Measurements from ENCODE around the gene ZNF492.

ZNF492 gene

DNA sequence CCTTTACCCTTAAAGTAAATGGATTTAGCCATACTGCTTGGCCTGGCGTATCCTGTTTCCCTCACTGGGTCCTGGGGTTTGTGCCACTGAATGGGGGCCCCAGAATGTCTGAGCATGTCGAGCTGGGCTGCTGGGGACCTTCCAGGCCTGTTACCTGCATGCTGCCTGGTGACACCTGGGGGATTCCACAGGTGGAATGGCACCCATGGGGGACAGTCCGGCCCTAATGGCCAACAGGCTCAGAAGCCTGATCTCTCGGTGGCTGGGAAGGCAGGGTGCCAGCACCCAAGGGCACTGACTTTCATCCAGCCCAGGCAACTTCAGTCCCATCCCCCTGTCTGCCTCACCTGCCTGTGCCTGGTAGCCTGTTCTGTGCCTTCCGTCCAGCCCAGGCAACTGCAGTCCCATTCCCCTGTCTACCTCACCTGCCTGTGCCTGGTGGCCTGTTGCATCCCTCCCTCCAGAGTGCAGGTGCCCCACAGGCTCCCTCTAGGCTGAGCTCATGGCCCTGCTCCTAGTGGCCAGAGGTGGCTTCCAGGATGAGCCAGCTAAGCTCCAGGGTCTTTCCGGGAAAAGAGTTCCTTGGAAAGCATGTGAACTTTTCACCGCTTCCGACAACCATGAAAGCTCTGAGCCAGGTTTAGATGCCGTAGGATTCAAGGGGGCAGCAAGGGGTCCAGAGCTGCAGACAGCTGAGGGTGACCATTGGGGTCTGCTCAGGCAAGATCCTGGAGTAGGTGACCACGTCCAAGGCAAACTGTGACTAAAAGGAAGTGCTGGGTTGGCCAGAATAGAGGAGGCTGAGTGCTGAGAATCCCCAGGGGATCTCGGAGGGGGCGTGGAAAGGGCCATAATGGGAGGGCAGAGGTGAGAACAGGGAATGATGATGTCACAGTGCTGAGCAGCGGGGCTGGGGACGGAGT is 30.3 kb upstream of the ZNF492 start:
- Histone ChIP-seq H3K4me2 (ENCODE audit: low read depth, low read length) (no peak overlapping the region), H3K4me1 (ENCODE audit: low read length) (no peaks in the 10 kb centered on the region), H3K4me3 (ENCODE audit: low read length) (no peak overlapping the region), H3K9me3 (replicated peaks; ENCODE audit: insufficient read depth, low read length) (no peaks in the 10 kb centered on the region), H3K27me3 (replicated peaks; ENCODE audit: insufficient read depth, low read length) (no peaks in the 10 kb centered on the region), H3K27ac (ENCODE audit: low read length) (no peak overlapping the region), H3K36me3 (replicated peaks; ENCODE audit: insufficient read depth, low read length) (no peaks in the 10 kb centered on the region), H3K79me2 (ENCODE audit: low read length) (no peaks in the 10 kb centered on the region), H3K9ac (ENCODE audit: low read length) (no peak overlapping the region), H2AFZ (ENCODE audit: low read length) (no peak overlapping the region), H3F3A (ENCODE audit: insufficient read depth, low read length) (no peaks in the 10 kb centered on the region), H3K9me2 (replicated peaks; ENCODE audit: insufficient read depth, low read length) (no peaks in the 10 kb centered on the region), H4K20me1 (ENCODE audit: insufficient read depth, low read length) (no peaks in the 10 kb centered on the region)
- TF ChIP-seq EZH2phosphoT487 (IDR thresholded peaks at IDR 0.05; ENCODE audit: low read length) (no peak), EZH2 (optimal IDR thresholded peaks at IDR 0.05; ENCODE audit: low read depth, low read length) (no peak)
- TF ChIP-seq, protein P1, sequence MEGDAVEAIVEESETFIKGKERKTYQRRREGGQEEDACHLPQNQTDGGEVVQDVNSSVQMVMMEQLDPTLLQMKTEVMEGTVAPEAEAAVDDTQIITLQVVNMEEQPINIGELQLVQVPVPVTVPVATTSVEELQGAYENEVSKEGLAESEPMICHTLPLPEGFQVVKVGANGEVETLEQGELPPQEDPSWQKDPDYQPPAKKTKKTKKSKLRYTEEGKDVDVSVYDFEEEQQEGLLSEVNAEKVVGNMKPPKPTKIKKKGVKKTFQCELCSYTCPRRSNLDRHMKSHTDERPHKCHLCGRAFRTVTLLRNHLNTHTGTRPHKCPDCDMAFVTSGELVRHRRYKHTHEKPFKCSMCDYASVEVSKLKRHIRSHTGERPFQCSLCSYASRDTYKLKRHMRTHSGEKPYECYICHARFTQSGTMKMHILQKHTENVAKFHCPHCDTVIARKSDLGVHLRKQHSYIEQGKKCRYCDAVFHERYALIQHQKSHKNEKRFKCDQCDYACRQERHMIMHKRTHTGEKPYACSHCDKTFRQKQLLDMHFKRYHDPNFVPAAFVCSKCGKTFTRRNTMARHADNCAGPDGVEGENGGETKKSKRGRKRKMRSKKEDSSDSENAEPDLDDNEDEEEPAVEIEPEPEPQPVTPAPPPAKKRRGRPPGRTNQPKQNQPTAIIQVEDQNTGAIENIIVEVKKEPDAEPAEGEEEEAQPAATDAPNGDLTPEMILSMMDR (IDR thresholded peaks at IDR 0.05; ENCODE audit: low read length), result no peak
- no peak for DNase-seq

DNA sequence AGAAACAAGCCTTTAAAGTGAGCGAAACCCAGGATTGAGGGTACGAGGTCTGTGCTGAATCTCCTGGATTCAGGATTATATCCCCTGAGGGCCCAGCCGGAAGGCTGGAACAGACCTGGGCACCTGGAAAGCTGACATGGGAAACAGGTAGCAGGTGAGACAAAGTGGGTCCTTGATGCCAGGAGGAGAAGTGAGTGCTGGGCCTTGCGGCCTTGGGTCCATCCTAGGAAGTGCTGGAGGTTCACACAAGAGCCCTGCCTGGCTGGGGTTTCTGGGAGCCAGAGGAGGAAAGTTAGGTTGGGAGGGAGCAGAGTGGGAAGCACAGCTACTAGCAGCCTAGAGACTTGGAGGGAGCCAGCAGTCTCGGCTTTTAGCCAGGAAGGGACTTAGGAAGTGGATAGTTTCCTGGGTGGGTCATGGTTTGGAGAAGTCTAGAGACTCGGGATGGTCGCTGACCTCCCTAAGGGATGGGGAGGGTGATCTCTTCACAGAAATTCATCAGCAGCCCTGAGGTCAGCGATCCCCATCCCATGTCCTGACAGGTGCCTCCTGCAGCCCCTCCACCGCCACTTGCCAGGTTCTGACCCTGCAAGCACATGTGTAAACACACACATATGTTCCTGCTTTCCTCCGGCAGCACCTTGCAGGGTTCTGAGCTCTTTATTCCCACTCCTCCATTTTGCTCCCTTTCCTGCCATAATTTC is 29.4 kb upstream of the ZNF492 start:
- Histone ChIP-seq H3K4me3 (ENCODE audit: low read length) (no peak overlapping the region), H3K79me2 (ENCODE audit: low read length) (no peaks in the 10 kb centered on the region), H3K9me3 (replicated peaks; ENCODE audit: insufficient read depth, low read length) (no peaks in the 10 kb centered on the region), H3F3A (ENCODE audit: insufficient read depth, low read length) (no peaks in the 10 kb centered on the region), H3K4me1 (ENCODE audit: low read length) (no peaks in the 10 kb centered on the region), H3K9me2 (replicated peaks; ENCODE audit: insufficient read depth, low read length) (no peaks in the 10 kb centered on the region), H2AFZ (ENCODE audit: low read length) (no peak overlapping the region), H3K27me3 (replicated peaks; ENCODE audit: insufficient read depth, low read length) (no peaks in the 10 kb centered on the region), H3K36me3 (replicated peaks; ENCODE audit: insufficient read depth, low read length) (no peaks in the 10 kb centered on the region), H3K27ac (ENCODE audit: low read length) (no peak overlapping the region), H3K9ac (ENCODE audit: low read length) (no peak overlapping the region), H4K20me1 (ENCODE audit: insufficient read depth, low read length) (no peaks in the 10 kb centered on the region), H3K4me2 (ENCODE audit: low read depth, low read length) (no peak overlapping the region)
- TF ChIP-seq EZH2phosphoT487 (IDR thresholded peaks at IDR 0.05; ENCODE audit: low read length) (no peak), EZH2 (optimal IDR thresholded peaks at IDR 0.05; ENCODE audit: low read depth, low read length) (no peak)
- TF ChIP-seq, protein P1 (IDR thresholded peaks at IDR 0.05; ENCODE audit: low read length), result no peak
- DNase-seq, result no peak

DNA sequence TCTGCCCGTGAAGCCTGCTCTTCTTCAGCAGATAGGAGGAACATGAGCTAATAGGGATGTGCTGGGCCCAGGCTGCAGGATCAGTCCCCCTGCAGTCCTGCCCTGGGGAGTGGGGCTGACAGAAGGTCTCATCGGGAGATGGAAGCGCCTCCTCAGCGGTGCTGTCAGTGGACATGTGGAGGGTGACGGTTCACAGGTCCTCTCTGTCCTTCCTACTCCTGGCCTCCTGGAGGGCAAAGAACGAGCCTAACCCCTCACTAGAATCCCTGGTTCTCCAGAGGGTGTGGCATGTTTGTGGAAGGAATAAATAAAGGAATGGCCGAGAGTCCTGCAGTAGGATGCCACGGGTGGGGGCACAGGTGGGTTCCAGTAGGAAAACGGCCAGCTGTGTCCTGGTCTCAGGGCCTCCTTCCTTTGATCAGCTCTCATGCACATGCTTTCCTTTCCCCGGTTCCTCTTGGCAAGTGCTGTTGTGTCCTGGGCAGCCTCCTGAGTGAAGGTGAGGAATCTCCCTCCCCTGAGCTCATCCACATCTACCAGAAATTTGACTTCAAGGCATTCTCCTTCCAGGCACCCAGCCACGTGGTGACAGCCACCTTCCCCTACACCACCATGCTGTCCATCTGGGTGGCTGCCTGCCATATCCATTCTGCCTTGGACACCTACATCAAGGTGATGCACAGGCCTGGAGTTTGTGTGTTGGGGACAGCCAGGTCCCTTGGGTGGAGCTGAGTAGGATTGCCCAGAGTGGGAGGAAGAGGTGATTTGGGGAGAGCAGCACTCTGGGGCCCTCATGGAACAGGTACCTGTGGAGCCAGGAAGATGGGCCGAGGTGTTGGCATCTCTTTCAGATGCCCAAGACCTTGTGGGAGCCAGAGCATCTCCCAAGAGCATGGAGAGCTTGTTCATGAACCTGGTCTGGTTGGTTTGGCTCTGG is 28.6 kb upstream of the ZNF492 start:
- no peak overlapping the region for H2AFZ ChIP-seq (ENCODE audit: low read length)
- H3F3A ChIP-seq (ENCODE audit: insufficient read depth, low read length), result no peaks in the 10 kb centered on the region
- H3K9me3 ChIP-seq (replicated peaks; ENCODE audit: insufficient read depth, low read length), result no peaks in the 10 kb centered on the region
- H3K4me3 ChIP-seq (ENCODE audit: low read length), result no peak overlapping the region
- no peaks in the 10 kb centered on the region for H3K4me1 ChIP-seq (ENCODE audit: low read length)
- no peaks in the 10 kb centered on the region for H3K79me2 ChIP-seq (ENCODE audit: low read length)
- no peak overlapping the region for H3K9ac ChIP-seq (ENCODE audit: low read length)
- no peak overlapping the region for H3K27ac ChIP-seq (ENCODE audit: low read length)
- TF ChIP-seq EZH2 (optimal IDR thresholded peaks at IDR 0.05; ENCODE audit: low read depth, low read length) (no peak), EZH2phosphoT487 (IDR thresholded peaks at IDR 0.05; ENCODE audit: low read length) (no peak)
- TF ChIP-seq, protein P1 (IDR thresholded peaks at IDR 0.05; ENCODE audit: low read length), result no peak
- H4K20me1 ChIP-seq (ENCODE audit: insufficient read depth, low read length), result no peaks in the 10 kb centered on the region
- no peaks in the 10 kb centered on the region for H3K9me2 ChIP-seq (replicated peaks; ENCODE audit: insufficient read depth, low read length)
- H3K4me2 ChIP-seq (ENCODE audit: low read depth, low read length), result no peak overlapping the region
- no peaks in the 10 kb centered on the region for H3K36me3 ChIP-seq (replicated peaks; ENCODE audit: insufficient read depth, low read length)
- DNase-seq, result no peak
- H3K27me3 ChIP-seq (replicated peaks; ENCODE audit: insufficient read depth, low read length), result no peaks in the 10 kb centered on the region
